HUES48 (cell line): ENCODE measurements around the gene ACSBG1.

Experiments
- H3K27ac ChIP-seq: one replicate; pipeline ENCODE4 v1.7.0; 2013; ENCODE audit warnings: low read depth, low read length, inconsistent platforms
- H3K27me3 ChIP-seq: 2 replicates; pipeline ENCODE4 v1.6.1; 2013; ENCODE audit warnings: mild to moderate bottlenecking, low read length; ENCODE audit not compliant: control insufficient read depth, insufficient read depth
- H3K36me3 ChIP-seq: 2 replicates; pipeline ENCODE4 v1.6.1; 2013; ENCODE audit warnings: low read length; ENCODE audit not compliant: control insufficient read depth, insufficient read depth
- H3K4me1 ChIP-seq: 2 replicates; pipeline ENCODE4 v1.6.1; 2013; ENCODE audit warnings: mild to moderate bottlenecking, low read length; ENCODE audit not compliant: control insufficient read depth, insufficient read depth
- H3K4me3 ChIP-seq: 2 replicates; pipeline ENCODE4 v1.5.1; 2013; ENCODE audit warnings: mild to moderate bottlenecking, low read depth, low read length
- H3K9ac ChIP-seq: 2 replicates; pipeline ENCODE4 v1.6.1; 2013; ENCODE audit warnings: mild to moderate bottlenecking, low read depth, low read length, moderate library complexity
- H3K9me3 ChIP-seq: 2 replicates; pipeline ENCODE4 v1.6.1; 2013; ENCODE audit warnings: low read length; ENCODE audit not compliant: control insufficient read depth, insufficient read depth

ACSBG1 gene

GRCh38 chr15:78237146-78237545, 2.8 kb upstream of the ACSBG1 start:
- no peak overlapping the region for H3K9ac ChIP-seq
- no peaks in the 10 kb centered on the region for H3K36me3 ChIP-seq
- no peak overlapping the region for H3K27ac ChIP-seq
- H3K9me3 ChIP-seq = no peaks in the 10 kb centered on the region
- H3K4me3 ChIP-seq = no peak overlapping the region
- H3K27me3 ChIP-seq = no peaks in the 10 kb centered on the region
- H3K4me1 ChIP-seq = peaks cover 17% of the 10 kb centered on the region

DNA sequence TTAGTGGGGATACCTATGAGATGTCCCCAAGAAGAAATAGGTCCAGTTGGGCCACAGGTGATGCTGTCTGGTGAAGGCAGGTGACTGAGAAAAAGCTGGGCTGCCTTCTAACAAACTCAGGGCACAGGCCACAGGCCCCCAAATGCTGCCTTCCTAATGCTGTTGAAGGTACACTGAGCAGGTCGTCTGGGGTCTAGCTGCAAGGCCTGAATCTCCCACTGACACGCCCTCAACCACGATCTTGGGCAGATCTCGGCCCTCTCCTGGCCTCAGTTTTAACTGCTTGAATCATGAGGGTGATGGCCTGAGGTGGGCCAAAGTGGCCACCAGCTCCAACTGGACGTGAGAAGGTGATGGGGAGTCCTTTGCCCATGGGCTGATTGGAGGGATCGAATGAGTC, 2.1 kb upstream of the ACSBG1 start:
- H3K9me3 ChIP-seq = no peaks in the 10 kb centered on the region
- H3K4me3 ChIP-seq = no peak overlapping the region
- H3K9ac ChIP-seq = no peak overlapping the region
- H3K27ac ChIP-seq = no peak overlapping the region
- H3K36me3 ChIP-seq = no peaks in the 10 kb centered on the region
- peaks cover 17% of the 10 kb centered on the region for H3K4me1 ChIP-seq
- no peaks in the 10 kb centered on the region for H3K27me3 ChIP-seq

GRCh38 chr15:78233496-78233895, 869 bp downstream of the ACSBG1 start:
- Histone ChIP-seq H3K27me3 (no peaks in the 10 kb centered on the region), H3K9ac (no peak overlapping the region), H3K9me3 (no peaks in the 10 kb centered on the region), H3K4me1 (peaks cover 17% of the 10 kb centered on the region), H3K4me3 (no peak overlapping the region), H3K36me3 (no peaks in the 10 kb centered on the region), H3K27ac (no peak overlapping the region)

DNA sequence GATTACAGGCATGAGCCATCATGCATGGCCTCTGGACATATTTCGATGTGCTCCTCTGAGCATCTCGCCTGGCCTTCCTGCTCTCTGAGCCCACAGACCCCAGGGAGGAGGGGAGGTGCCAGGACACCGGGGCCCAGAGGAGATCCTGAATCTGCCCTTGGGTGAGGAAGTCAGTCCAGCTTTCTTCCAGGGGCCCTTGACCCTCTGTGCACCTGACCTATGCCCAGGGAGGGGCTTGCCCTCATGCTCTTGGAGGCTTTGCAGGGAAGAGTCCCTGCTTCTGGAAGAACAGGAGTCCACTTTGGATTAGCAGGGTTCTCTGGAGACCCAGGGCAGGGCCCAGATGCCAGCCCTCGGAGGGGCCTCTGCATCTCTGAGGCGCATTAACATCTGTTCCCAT, 1.4 kb downstream of the ACSBG1 start:
- no peaks in the 10 kb centered on the region for H3K27me3 ChIP-seq
- H3K9ac ChIP-seq = no peak overlapping the region

DNA sequence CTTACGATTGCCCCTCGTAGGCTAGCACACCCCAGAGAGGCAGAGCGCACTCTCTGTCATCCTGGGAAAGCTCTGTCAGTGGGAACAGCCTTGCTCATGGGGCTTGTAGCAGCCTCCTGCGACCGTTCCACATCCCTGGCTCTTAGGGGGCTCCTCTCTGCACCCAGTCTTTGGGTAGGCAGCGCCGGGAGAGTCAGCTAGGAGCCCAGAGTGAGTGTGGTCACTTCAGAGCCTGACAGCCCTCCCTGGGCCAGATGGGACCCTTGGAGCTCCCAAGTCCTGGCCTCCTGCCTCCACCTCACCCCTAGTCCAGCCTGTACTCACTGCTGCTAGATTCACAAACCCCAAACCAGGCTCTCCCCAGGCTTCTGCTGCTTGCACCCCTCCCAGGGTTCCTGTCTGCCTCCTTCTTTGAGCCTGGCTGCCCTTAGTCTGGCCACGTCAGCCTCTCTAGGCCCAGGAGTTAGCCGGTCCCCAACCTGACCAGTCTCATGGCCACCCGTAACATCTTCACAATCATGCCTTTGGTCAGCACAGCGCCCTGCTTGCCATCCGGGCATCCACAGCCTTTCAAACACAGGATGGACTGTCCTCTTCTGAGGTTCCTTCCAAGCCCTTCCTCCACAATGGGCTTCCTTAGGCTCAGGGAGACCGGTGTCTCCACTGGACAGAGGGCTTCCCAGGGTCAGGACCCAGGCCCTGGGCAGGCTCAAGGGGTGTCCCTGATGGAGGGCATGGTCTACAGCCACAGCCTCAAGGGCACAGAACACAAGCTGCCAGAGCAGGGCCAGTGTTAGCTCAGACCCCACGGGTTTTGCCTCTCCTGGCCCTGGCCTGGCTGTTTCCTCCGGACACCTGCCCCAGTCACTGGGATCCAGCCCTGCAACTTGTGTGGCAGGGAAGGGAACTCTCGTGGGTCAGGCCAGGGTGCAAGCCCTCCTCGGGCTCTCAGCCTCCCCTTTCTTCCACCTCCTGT, 4.6 kb downstream of the ACSBG1 start:
- no peaks in the 10 kb centered on the region for H3K27me3 ChIP-seq
- H3K4me3 ChIP-seq = no peak overlapping the region
- no peaks in the 10 kb centered on the region for H3K36me3 ChIP-seq
- H3K9me3 ChIP-seq = no peaks in the 10 kb centered on the region
- H3K27ac ChIP-seq = no peak overlapping the region
- peaks cover 11% of the 10 kb centered on the region for H3K4me1 ChIP-seq
- H3K9ac ChIP-seq = no peak overlapping the region

More for the DNA sequence above, 1.4 kb downstream of the ACSBG1 start:
- Histone ChIP-seq H3K4me3 (no peak overlapping the region), H3K27ac (no peak overlapping the region), H3K9me3 (no peaks in the 10 kb centered on the region), H3K4me1 (peaks cover 17% of the 10 kb centered on the region), H3K36me3 (no peaks in the 10 kb centered on the region)

DNA sequence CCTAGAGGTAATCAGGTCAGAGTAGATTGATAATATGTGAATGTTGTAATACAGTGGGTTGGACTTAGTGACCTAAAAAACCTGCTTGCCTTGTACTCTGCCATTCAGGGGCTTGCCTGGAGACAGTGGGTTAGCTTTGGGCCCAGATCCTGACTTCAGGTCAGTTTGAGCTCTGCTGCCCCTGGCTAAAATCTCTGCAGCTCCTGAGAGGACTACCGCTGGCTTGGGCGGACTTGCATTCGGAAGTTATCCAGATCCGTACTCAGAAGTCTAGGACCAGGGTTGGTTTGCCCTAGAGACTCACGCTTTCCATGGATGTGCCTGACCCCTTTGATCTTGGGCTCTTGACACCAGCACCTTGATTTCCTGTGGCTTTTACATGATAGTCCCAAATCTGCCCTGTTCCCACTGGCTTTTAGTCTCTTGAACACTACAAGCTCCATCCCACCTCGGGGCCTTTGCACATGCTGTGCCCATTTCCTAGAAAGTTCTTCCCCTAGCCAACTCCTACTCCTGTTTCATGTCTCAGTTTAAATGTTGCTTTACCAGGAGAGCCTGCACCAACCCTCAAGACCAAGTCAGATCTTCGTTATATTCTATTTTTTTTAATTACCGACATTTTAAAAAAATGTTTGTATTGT, 5.9 kb downstream of the ACSBG1 start:
- Histone ChIP-seq H3K36me3 (no peaks in the 10 kb centered on the region), H3K4me3 (no peak overlapping the region), H3K27me3 (no peaks in the 10 kb centered on the region), H3K4me1 (peaks cover under 1% of the 10 kb centered on the region; the same call in 1 of the 2 replicates), H3K27ac (no peak overlapping the region), H3K9me3 (no peaks in the 10 kb centered on the region), H3K9ac (no peak overlapping the region)

DNA sequence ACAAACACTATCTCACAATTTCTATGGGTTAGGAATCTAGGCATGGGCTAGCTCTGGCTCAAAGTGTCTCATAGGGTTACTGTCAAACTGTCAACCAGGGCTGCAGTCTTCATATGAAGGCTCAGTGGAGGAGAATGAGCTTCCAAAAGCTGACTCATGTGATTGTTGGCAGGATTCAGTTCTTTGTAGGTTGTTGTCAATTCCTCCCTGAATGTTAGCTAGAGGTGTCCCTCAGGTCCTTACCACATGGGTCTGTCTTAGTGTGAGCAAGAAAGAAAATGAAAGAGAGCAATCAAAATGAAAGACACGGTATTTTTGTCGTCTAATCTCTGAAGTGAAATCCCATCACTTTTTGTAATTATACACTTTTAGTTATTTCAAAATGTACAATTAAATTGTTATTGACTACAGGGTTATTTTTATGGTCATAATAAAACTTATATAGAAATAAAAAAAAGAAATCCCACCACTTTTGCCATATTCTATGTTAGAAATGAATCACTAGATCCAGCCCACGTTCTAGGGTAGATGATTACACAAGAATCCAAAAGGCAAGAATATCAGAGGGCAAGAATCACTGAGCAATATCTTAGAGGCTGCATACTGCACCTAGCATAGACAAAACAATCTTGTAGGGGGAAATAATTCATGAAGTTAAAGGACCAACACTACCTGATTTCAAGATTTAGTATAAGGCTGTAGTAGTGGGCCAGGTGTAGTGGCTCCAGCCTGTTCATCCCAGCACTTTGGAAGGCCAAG, 8.4 kb downstream of the ACSBG1 start:
- Histone ChIP-seq H3K9me3 (no peaks in the 10 kb centered on the region), H3K4me3 (no peak overlapping the region), H3K27ac (no peak overlapping the region), H3K9ac (no peak overlapping the region), H3K4me1 (no peaks in the 10 kb centered on the region), H3K36me3 (no peaks in the 10 kb centered on the region), H3K27me3 (no peaks in the 10 kb centered on the region)

- Histone ChIP-seq H3K27me3 (no peaks in the 10 kb centered on the region), H3K27ac (no peak overlapping the region), H3K9me3 (no peaks in the 10 kb centered on the region), H3K36me3 (no peaks in the 10 kb centered on the region), H3K4me3 (no peak overlapping the region), H3K9ac (no peak overlapping the region), H3K4me1 (no peaks in the 10 kb centered on the region)
Observed at GRCh38 chr15:78224023-78224411, 10.3 kb downstream of the ACSBG1 start.

- Histone ChIP-seq H3K36me3 (no peaks in the 10 kb centered on the region), H3K9me3 (no peaks in the 10 kb centered on the region), H3K27ac (no peak overlapping the region), H3K4me3 (no peak overlapping the region), H3K4me1 (no peaks in the 10 kb centered on the region), H3K27me3 (no peaks in the 10 kb centered on the region), H3K9ac (no peak overlapping the region)
Observed at GRCh38 chr15:78223396-78224022, 10.9 kb downstream of the ACSBG1 start.

GRCh38 chr15:78222745-78223395, 11.5 kb downstream of the ACSBG1 start:
- Histone ChIP-seq H3K27me3 (no peaks in the 10 kb centered on the region), H3K36me3 (no peaks in the 10 kb centered on the region), H3K9me3 (no peaks in the 10 kb centered on the region), H3K4me1 (no peaks in the 10 kb centered on the region), H3K9ac (no peak overlapping the region), H3K27ac (no peak overlapping the region), H3K4me3 (no peak overlapping the region)
